ENCODE data around the gene STK10.
"Not testable (repeated sequence)": the region's sequence is repeated elsewhere in the genome, so short reads cannot be mapped to it uniquely, and the experiment has no call there.

Gene STK10

GRCh38 chr5:172188033-172188892 is at the start of gene STK10:
STK10 (minus strand) TSS chr5:172188224; CDS start chr5:172188042, 182 bp downstream.
- DNase-seq: peak; percentile 77 to 82

DNA sequence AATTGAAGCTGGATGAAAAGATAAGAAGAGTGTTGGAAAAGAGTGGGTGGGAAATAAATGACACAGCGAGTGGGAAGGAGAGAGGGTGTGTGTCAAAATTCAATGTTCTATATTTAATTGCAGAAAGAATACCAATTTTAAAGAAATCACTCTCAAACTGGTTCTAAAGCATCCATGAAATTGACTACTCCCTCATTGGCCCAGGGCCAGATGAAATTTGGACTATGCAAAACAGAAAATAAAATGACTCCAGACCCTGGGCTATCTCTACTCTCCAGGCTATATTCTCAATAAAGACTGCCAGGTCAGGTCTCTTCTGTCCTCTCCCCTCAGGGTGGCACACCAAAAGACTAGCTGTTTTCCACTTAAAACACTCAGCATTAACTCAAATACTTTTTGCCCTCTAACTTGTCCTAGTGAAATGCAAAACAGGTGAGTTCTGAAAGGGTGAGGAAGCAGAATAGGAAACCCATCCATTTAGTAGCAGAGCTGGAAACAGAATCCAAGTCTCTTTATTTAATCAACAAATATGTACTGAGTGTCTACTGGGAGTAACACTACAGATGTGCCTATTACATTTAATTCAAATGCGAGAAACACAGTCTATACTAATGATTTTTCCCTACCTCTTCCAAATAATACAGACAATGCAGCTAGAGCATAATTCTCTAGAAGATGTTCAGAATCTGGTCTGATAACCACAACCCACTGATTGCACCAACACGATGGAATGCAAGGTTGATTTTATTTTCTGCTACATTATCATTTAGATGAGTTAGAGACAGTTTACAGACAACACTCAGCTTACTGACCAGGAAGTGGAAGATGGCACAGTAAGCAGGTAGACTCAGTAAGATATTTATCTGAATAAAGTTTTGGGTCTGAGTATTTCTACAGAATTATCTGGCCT is 48.1 kb upstream of the STK10 start:
- no peak for DNase-seq

- peak; percentile 42 to 62 for DNase-seq
These were observed 47.2 kb upstream of the STK10 start for GRCh38 chr5:172235132-172235780.

DNA sequence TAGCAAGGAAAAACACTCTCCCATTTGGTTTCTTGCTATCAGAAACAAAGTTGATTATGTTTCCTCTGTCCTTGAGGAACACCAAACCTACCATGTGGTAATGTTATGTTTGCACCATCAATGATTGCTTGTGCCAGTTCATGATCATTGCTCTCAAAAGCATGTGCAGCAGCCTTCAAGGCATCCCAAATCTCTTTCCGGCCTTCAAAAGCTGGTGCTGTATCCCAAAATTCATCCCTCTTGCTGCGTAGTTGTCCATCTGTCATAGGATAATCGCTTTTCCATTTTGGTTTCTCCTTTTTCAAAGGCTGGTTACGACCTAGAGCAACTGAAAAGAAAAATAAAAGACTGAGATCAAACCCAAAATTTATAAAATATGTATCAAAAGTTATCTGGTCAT is 46.0 kb upstream of the STK10 start:
- no peak for DNase-seq

DNA sequence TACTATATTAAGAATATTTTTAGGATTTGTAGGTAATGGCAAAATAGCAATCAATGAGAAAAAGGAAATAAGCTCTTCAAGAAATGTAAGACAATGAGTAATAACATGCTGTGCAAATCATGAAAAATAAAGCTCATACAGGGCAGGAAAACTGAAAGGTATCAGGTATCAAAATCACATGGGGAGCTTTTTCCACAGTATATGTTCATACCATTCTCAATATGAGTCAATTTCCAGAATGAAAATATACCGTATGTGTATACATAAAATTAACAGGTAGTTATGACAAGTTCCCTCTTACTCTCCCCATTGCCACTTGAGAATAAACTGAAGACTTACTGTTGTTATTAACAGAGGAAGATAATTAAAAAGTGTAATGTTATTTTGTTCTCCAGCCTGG is 41.9 kb upstream of the STK10 start:
- no peak for DNase-seq

DNA sequence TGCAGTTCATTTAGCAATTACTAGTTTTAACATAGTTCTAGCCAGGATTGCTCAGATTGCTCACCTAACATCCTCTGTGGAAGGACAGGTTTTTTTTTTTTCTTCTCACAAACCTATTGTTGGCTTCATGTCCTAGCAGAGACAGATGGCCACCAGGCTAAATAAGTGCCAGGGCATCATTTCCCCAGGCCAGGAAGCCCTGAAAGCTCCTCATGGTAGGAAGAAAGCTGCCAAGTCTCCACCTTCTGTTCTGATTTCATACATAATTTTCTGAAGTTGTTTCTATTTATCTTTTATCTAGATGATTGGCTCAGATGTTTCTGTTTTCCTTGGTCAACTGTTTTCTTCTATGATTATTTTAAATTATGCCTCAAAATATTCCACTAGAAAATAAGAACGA is 37.0 kb upstream of the STK10 start:
- DNase-seq: no peak

GRCh38 chr5:172223901-172224873 is 36.2 kb upstream of the STK10 start:
- DNase-seq: peak in 1 of 2 experiments; percentile 7

DNA sequence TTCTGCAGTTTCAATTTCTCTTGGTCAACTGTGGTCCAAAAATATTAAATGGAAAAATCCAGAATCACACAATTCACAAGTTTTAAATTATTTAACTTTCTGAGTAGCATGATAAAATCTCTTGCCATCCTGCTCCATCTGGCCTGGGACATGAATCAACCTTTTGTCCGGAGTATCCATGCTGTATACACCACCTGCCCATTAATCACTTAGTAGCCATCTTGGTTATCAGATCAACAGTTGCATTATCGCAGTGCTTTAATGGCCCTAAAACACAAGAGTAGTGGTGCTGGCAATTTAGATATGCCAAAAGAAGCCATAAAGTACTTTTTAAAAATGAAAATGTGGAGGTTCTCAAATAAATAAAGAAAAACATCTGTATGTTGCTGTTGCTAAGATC is 31.3 kb upstream of the STK10 start:
- DNase-seq: no peak

- no peak for DNase-seq
These were observed 28.3 kb upstream of the STK10 start for GRCh38 chr5:172216345-172216744.

DNA sequence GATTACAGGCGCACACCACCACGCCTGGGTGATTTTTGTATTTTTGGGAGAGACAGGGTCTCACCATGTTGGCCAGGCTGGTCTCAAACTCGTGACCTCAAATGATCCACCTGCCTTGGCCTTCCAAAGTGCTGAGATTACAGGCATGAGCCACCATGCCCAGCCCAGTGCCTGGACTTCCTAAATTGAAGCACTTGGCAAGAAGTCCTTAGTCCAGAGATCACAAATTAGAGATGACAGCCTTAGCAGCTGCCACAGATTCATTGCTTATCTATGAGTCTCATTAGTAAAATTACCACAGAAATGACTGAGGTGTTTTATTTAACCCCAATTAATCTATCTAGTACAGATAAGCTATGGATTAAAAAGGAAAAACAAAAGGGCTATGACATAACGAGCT is 25.1 kb upstream of the STK10 start:
- no peak for DNase-seq

- no peak for DNase-seq
These were observed 23.7 kb upstream of the STK10 start for GRCh38 chr5:172211676-172212075.

DNA sequence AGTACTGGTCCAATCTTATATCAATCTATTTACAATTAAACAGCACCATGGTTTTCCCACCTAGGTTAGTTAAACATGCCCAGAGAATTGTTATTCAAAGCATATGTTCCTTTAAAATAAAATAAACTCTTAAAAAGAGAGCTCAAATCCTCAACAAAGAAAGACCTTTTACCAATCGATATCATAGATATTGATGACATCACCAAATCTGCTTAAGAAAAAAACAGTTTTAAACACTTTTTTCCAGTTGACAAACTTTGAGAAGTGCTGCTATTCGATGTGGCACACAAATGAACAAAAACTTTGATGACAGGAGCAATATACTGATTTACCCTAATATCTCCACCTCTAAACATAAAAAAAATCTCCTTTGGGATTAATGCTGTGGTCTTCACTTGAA is 21.7 kb upstream of the STK10 start:
- no peak for DNase-seq

DNA sequence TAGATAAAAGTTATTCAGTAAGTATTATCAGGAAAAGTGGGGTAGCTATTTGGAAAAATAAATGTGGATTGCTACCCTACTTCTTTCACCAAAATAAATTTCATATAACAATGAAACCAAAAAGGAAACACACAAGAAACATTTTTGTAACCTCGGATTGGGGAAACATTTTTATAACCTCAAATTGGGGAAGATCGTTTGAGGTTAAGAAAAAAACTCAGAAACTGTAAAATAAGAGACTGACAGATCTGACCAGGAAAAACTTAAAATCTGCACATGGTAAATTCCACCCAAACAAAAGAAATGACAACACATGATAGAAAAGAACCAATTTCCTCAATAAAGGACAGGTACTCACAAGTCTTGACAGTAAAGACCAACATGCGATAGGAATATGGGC is 19.5 kb upstream of the STK10 start:
- DNase-seq: peak; percentile 10 to 17

GRCh38 chr5:172205984-172206383 is 18.0 kb upstream of the STK10 start:
- not testable (repeated sequence) for DNase-seq

DNA sequence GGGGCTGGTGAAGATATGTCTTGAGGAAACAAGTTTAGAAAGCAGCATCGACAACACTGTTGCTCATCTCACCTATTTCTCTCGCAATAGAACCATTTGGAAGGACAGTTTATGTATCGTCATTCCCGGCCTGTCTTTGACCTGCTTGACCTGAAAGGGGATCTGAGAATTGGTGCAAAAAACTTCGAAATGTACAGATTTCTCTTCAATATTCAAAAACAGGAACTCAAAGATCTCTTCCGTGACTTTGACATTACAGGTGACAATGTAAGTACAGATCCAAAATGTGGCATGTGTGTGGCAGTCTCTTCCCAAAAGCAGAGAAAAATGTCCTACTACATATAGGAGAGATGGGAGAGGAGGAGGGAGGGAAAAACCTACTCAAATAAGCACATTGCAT is 12.5 kb upstream of the STK10 start:
- no peak for DNase-seq

- no peak for DNase-seq
These were observed 11.4 kb upstream of the STK10 start for GRCh38 chr5:172199446-172199845.

GRCh38 chr5:172197775-172198174 is 9.8 kb upstream of the STK10 start:
- DNase-seq: not testable (repeated sequence)

- DNase-seq: no peak
These were observed 7.2 kb upstream of the STK10 start for GRCh38 chr5:172194985-172195774.

DNA sequence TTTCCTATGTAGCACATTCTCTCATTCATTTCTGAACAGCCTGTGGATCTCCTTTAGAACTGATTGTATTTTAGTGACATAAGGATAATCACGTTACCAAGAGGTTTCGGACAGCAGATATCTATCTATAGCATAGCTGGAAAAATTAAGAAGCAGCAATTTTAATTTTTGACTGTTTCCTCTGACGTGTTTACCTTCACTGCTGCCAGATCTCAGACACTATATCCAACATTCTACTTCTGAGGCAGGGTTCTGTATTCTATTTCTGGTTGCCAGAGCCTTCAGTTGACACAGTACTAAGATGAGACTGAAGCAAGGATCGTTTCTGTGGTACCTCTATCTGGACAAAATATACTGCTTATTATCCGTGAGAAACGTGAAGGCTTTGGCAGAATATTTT is 5.8 kb upstream of the STK10 start, which contains the start of gene EFCAB9:
EFCAB9 (plus strand) TSS at position 301 of the 400 bp plus-strand sequence; CDS start at position 302, 1 bp downstream.
- DNase-seq: no peak

- no peak for DNase-seq
These were observed 1.8 kb upstream of the STK10 start for GRCh38 chr5:172189693-172190296.
